Mammary epithelial cell (primary cell): ENCODE data around the gene CRYGA.

Experiments
- EZH2 ChIP-seq: IDR thresholded peaks from 2 replicates; pipeline ENCODE4 v1.6.1; 2012; ENCODE audit warnings: low read length, inconsistent platforms, borderline replicate concordance
- TF ChIP-seq, protein P1 (sequence below), 2 donors: IDR thresholded peaks in 1 of 2; conservative IDR thresholded peaks in 1 of 2; 2 replicates each; pipeline ENCODE4 v1.5.1; 2011 to 2012; ENCODE audit warnings: inconsistent platforms in 2 of 2, low read length in 2 of 2, mild to moderate bottlenecking in 2 of 2, control low read depth in 1 of 2, low read depth in 1 of 2; ENCODE audit not compliant: insufficient read depth in 1 of 2; ENCODE audit errors: extremely low read depth in 1 of 2

DNA sequence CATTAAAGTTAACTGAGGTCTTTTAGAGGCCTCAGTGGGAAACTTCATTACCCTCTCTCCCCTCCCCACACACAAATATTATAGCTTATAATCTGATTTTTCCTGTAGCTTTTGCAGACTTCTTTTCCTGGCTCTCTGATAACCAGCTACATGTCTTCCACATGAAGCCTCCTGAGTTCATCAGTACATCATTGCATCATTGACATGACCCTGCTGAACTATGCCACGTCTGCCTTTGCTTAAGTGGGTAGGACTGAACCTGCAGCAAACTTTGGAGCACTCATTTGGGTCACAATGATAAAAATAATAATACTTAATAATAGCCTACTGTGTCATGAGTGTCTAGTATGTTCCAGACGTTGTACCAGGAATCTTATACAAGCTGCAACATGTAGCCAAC lies 7.0 kb downstream of the CRYGA start:
- TF ChIP-seq, protein P1, sequence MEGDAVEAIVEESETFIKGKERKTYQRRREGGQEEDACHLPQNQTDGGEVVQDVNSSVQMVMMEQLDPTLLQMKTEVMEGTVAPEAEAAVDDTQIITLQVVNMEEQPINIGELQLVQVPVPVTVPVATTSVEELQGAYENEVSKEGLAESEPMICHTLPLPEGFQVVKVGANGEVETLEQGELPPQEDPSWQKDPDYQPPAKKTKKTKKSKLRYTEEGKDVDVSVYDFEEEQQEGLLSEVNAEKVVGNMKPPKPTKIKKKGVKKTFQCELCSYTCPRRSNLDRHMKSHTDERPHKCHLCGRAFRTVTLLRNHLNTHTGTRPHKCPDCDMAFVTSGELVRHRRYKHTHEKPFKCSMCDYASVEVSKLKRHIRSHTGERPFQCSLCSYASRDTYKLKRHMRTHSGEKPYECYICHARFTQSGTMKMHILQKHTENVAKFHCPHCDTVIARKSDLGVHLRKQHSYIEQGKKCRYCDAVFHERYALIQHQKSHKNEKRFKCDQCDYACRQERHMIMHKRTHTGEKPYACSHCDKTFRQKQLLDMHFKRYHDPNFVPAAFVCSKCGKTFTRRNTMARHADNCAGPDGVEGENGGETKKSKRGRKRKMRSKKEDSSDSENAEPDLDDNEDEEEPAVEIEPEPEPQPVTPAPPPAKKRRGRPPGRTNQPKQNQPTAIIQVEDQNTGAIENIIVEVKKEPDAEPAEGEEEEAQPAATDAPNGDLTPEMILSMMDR (conservative IDR thresholded peaks at IDR 0.05 in 1 of 2, IDR thresholded peaks at IDR 0.05 in 1 of 2; ENCODE audit: extremely low read depth in 1 of 2, insufficient read depth in 1 of 2, low read depth in 1 of 2, low read length in 2 of 2), result no peak
- TF ChIP-seq EZH2, result no peak
